GM12873 (cell line): Measurements from ENCODE around the gene PRKAG2.

ENCODE experiments used
- TF ChIP-seq, protein P1 (sequence below): IDR thresholded peaks from 2 replicates; pipeline ENCODE4 v1.5.1; 2012; ENCODE audit warnings: low read depth, mild to moderate bottlenecking, moderate library complexity, low read length, control low read depth; ENCODE audit not compliant: insufficient read depth; ENCODE audit errors: missing control alignments

Gene PRKAG2

GRCh38 chr7:151745706-151746105 lies 131.2 kb downstream of the PRKAG2 start:
- TF ChIP-seq, protein P1, sequence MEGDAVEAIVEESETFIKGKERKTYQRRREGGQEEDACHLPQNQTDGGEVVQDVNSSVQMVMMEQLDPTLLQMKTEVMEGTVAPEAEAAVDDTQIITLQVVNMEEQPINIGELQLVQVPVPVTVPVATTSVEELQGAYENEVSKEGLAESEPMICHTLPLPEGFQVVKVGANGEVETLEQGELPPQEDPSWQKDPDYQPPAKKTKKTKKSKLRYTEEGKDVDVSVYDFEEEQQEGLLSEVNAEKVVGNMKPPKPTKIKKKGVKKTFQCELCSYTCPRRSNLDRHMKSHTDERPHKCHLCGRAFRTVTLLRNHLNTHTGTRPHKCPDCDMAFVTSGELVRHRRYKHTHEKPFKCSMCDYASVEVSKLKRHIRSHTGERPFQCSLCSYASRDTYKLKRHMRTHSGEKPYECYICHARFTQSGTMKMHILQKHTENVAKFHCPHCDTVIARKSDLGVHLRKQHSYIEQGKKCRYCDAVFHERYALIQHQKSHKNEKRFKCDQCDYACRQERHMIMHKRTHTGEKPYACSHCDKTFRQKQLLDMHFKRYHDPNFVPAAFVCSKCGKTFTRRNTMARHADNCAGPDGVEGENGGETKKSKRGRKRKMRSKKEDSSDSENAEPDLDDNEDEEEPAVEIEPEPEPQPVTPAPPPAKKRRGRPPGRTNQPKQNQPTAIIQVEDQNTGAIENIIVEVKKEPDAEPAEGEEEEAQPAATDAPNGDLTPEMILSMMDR, result no peak

GRCh38 chr7:151744656-151745638 lies 132.0 kb downstream of the PRKAG2 start:
- TF ChIP-seq, protein P1, result peak; percentile 17

DNA sequence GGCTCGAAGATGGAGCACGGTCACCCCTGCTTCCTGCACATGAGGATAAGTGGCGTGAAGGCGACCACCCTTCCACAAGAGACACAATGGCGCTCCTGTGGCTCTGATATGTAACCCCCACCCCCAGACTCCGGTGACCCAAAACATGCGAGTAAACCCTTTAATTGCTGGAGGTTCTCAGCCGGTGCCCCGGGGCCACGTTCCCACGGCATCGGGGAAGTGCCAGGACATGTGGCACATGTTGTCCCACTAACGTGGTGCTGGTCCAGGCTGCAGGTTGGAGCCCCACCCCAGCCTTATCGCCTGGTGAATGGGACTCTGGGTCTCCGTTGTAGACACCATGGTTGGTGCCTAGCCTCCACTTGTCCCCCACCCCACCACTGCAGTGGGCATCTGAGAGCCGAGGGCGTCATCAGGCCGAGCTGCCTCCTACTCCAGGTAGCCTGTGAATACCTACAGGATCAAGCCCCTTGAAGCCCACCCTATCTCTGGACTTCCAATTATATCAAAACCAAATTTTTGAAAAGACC lies 132.8 kb downstream of the PRKAG2 start:
- TF ChIP-seq, protein P1, result no peak

DNA sequence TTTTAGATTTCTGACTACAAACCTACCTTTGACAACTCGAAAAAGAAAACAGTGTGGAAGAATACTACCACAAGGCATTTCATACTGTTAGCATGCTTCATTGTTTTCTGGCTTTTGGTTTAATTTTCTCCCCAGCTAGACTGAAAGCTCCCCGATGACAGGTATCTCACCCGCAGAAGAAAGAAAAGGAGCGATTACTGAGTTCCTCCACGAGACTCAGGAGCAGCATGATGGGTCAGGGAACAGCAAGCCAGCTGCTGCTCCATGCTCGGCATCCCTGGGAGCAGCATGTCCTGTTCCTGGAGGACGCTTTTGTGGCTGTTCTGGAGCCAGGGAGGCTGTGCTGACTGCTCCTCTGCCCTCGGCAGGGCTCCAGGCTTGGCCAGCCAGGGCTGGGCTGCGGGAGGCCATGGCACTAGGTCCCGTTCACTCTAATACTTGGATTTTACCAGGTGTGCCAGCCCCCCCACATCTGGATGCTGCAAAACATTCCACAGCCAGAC lies 133.4 kb downstream of the PRKAG2 start:
- TF ChIP-seq, protein P1, result no peak

GRCh38 chr7:151742713-151743480 lies 134.0 kb downstream of the PRKAG2 start:
- TF ChIP-seq, protein P1, result no peak

DNA sequence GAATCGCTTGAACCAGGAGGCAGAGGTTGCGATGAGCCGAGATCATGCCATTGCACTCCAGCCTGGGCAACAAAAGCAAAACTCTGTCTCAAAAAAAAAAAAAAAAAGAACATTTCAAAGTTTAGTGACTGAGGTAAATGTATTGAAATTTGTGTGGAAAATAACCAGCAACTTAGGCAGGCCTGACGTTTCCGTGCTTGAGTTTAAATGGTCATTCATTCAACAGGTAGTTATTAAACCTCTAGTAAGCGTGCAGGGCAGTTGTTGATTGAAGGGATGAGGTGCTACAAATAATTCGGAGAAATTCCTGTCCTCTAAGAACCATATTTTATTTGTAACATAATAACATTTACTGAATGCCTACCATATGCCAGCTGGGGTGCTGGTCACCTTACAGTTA lies 135.3 kb downstream of the PRKAG2 start:
- TF ChIP-seq, protein P1, result no peak
